GM19193 (cell line): ENCODE measurements around the gene MYBPC1.

Source experiments
- POLR2A ChIP-seq: IDR thresholded peaks from 4 replicates; pipeline ENCODE4 v1.6.1; 2011; ENCODE audit not compliant: insufficient read depth, insufficient read length; ENCODE audit errors: extremely low read depth

MYBPC1 gene, protein sequence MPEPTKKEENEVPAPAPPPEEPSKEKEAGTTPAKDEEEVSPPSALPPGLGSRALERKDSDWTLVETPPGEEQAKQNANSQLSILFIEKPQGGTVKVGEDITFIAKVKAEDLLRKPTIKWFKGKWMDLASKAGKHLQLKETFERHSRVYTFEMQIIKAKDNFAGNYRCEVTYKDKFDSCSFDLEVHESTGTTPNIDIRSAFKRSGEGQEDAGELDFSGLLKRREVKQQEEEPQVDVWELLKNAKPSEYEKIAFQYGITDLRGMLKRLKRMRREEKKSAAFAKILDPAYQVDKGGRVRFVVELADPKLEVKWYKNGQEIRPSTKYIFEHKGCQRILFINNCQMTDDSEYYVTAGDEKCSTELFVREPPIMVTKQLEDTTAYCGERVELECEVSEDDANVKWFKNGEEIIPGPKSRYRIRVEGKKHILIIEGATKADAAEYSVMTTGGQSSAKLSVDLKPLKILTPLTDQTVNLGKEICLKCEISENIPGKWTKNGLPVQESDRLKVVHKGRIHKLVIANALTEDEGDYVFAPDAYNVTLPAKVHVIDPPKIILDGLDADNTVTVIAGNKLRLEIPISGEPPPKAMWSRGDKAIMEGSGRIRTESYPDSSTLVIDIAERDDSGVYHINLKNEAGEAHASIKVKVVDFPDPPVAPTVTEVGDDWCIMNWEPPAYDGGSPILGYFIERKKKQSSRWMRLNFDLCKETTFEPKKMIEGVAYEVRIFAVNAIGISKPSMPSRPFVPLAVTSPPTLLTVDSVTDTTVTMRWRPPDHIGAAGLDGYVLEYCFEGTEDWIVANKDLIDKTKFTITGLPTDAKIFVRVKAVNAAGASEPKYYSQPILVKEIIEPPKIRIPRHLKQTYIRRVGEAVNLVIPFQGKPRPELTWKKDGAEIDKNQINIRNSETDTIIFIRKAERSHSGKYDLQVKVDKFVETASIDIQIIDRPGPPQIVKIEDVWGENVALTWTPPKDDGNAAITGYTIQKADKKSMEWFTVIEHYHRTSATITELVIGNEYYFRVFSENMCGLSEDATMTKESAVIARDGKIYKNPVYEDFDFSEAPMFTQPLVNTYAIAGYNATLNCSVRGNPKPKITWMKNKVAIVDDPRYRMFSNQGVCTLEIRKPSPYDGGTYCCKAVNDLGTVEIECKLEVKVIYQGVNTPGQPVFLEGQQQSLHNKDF

DNA sequence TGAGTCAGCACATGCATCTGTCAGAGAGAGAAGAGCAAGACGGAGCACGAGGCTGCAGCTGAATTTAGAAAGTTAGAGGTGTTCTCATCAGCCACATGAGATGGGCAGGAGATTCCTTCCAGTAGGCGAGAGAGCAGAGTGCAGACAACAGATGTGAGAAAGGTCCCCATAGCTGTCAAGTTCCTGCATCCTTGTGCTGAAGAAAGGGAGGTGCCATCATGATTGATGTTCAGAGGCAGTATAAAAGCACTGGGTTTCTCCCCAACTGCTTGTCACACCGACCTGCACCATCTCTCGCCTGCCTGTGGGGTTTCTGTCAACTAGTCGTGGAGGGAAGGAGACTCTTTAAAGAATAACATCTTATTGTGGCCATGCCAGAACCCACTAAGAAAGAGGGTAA lies at the start of gene MYBPC1:
Gene MYBPC1 (plus strand): TSS at position 272 of the 400 bp plus-strand sequence. CDS start 100 bp downstream, at position 372.
- TF ChIP-seq POLR2A = no peak

DNA sequence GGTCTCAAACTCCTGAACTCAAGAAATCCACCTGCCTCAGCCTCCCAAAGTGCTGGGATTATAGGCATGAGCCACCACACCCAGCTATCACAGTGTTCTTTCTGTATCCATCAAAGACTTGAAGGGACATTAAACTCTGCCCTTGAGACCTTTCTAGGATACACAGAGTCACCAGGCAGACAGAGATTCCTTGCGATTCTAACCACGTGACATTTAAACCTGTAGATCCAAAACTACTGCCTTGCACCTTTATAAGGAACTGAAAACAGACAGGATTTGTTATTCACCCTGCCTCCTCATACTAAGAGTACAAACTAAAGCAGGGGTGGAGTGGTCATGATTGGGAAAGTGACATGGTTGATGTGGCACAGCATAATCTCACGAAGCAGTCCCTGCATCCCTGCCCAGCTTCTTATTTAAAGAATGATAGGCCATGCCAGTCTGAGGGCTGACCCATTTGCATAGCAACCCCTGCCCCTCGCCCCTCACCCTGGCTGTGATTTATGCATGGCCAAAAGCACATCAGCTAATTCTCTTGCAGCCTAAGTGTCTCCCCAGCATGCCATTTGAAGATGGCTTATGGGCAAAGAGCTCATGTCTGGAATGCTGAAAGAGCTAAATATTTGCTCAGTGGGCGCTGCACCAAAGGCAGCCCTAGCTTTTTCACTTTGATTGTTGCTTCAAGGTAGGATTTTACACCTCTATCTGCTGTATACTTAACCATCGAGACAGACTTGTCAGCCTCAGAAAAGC lies 43.2 kb upstream of the MYBPC1 start:
- no peak for TF ChIP-seq POLR2A

DNA sequence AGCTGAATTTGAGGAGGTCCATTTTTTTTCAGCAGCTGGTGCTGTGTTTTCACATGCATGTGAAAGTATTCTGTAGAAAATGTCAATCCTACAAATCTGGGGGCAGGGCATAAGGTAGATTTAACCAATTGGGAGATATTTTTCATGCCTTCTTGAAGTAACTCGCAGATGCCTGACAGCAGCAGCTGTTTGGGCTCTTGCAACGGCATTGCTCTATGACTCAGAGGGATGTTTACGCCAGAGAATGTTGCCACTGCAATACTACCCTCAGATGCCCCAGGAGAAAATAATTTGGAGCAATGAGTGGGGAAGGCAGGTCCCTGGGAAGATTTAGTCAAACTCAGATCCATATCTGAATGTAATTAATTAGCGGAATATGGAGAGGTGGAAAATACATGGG lies 42.5 kb upstream of the MYBPC1 start:
- TF ChIP-seq POLR2A = no peak

DNA sequence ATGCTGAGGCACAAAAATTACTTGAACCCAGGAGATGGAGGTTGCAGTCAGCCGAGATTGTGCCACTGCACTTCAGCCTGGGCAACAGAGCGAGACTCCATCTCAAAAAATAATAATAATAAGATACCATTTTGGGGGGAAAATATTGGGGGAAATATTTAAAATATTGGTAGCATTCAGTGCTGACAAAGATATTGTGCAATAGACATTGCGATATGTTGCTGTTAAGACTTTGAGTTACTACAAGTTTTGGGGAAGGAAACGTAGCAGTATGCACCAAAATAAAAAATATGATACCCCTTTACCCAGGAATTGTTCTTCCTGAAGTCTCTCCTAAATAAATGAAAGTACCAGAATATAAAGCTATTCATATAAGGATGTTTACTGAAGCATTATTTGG lies 37.7 kb upstream of the MYBPC1 start:
- TF ChIP-seq POLR2A = no peak

DNA sequence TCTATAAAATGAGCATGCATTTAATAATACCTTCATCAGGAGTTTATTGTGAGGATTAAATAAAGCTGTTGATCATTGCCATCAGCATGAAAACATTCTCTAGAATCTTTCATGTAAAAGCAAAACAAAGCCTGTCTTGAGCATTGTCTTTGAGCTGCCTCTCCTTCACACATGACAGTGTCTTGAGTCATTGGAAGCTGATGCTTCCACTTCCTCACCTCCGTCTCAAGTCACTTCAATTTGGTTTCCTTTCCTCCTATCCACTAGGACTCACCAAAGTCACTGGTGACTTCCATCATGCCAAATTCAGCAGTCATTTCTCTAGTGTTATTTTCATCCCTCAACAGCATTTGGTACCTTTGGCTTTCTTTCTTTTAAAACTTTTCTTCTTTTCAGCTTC lies 31.6 kb upstream of the MYBPC1 start:
- TF ChIP-seq POLR2A = no peak

DNA sequence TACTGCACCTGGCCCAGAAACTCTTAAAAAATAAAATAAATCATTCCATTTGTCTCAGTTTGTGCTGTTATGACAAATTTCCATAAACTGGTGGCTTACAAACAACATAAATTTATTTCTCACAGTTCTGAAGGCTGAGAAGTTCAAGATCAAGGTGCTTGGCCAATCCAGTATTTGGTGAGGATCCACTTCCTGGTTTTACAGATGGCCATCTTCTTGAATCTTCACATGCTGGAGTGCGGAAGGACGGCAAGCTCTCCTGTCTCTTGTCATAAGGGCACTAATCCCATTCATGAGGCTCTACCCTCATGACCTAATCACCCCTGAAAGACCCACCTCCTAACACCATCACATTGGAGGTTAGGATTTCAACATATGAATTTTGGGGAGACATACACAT lies 29.9 kb upstream of the MYBPC1 start:
- TF ChIP-seq POLR2A = no peak

DNA sequence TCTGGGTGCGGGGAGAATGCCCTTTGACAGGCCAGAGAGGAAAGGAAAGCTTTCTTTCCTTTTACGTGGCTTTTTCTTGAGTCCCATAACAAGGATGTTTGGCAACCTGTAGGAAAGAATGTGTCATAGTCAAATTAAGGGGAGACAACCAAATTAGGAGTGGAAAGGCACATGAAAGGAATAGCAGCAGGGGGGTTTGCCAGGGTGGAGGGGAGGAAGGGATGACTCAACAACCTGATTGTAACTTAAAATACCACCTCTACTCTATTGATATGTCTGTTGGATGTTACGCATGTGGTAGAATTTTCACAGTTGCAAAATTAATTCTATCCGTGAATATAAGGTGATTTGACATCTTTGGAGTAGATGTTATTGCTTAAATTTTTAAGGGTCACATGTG lies 28.5 kb upstream of the MYBPC1 start:
- no peak for TF ChIP-seq POLR2A

DNA sequence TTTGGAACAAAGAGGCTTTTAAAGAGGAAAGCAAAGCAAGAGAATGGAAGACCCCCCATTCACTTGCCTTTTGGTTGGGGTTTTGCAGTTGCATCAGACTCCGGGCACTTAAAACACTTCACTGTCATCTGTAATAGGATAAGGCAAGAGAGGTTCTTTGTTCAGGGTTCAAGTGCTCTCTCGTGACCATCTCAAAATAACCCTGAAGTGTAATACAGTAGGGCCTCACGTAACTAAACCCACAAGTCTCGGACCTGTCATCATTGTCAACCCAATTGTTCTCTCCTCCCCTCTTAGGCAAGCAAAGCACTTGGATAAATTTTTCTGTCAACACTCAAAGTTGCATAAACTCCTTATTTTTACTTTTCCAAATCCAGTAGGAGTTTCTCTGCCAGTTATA lies 26.9 kb upstream of the MYBPC1 start:
- TF ChIP-seq POLR2A = no peak

DNA sequence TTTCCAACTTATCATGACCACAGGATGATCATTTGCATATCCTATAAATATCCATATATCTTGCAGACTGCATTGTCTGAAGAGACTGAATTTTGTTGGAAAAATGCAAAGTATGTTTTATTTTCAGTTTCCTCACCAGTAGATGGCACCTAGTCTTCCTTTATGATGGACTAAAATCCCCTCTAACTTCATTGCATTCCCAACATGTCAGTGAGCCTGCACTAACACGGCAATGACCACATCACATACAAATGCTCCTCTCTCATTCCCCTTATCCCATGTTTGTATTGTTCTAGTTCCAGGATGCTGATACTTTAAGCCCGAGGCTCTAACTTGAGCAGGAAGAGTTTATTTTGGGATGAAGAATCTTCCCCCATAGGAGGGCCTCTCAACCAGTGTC lies 24.7 kb upstream of the MYBPC1 start:
- no peak for TF ChIP-seq POLR2A

DNA sequence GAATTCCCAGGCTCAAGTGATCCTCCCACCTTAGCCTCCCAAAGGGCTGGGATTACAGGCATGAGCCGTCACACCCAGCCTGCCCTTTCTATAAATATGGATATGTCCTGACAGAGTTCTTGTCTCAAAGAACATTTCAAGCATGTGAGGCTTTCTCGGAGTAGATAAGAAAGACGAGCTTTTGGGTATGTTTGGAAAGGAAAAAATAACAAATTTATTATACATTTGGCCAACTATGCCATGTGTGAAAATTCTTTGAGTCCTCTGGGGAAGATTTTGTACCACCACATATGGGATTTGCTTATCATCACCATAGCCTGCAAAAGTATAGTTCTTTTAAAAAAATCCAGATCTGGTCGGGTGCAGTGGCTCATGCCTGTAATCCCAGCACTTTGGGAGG lies 23.7 kb upstream of the MYBPC1 start:
- no peak for TF ChIP-seq POLR2A

DNA sequence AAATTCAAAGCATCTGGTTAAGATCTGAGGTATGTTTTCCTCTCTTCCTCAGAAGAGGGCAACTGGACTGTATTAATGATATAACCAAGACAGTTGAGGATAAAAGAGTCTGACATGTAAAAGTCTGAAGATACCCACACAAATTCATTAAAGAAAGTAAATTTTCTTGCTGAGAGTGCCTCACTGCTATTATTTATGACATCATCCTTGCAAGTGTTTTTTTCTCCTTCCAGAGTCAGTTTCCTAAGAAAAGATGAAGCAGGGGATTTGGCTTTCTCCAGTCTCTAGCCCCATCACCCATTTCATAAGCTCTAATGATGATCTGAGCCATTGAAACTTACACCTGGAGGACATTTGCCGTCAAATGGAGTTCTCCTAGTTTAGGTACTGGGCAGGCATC lies 21.0 kb upstream of the MYBPC1 start:
- TF ChIP-seq POLR2A = no peak

DNA sequence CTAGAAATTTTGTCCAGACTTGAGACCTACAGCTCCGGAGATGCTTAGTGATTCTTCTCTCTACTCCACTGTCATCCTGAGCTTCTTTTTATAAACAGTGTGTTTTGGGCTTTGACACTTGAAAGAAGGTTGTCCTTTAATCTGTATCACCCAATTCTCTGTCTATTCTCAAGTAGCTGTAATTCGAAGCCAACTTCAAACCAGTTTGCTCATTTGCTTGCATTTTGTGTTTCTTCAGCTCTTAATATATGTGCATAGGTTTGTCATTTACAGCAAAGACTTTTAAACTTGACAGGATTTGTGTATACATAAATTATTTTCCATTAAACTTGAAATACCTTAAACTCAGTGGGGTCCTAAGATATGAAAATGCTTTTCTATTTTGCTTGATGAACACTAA lies 16.4 kb upstream of the MYBPC1 start:
- TF ChIP-seq POLR2A = no peak

DNA sequence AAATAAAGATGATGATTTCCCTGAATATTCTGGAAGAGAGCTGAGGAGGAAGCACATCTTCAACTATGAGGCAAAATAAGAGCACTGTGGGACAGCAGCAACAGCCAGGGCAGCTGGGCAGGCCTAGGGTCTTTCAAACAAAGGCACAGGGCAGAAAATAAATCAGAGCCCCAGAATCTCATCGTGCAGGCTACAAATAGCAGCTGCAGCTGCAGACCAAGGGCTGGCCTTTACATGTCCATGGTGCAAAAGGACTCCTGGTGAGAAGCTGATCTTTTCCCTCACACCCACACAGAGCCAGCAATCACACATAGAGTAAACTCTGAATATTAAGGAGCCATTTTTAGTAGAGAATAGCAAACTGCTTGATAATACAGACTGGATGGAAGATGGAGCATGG lies 13.6 kb upstream of the MYBPC1 start:
- TF ChIP-seq POLR2A = no peak

DNA sequence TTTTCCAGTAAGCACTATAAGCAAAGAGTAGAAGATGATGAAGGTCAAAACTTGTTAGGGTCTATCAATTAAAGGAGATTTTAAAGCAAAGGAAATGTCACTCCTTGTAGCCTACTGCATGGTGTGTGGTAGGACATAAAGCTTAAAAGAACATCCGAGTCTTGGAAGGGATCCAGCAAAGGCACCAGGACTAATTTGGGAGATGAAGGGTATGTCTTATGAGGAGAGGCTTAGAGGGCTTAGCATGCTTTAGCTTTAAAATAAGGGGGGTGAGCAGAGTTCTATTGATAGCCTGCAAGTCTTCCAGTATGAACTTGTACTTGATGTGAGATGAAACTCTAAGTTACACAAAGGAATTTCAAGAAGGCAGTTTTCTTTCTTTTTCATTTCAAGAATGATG lies 11.8 kb upstream of the MYBPC1 start:
- TF ChIP-seq POLR2A = no peak

DNA sequence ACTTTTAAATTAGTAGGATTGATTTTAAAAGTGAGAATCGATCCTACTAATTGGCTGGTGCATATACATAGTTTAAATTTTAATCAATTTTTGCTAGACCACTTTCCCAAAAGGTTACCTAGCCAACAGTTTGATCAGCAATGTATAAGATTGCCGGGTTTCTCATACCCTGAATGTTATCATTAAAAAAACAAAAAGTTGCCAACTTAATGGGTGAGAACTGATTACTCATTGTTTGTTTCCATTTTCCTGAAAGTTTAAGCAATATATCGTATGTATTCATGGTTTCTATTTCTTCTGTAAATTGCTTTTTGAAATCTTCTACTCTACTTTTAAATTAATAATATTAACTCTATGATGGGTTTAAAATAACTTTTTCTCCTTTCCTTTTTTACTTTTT lies 4.4 kb upstream of the MYBPC1 start:
- no peak for TF ChIP-seq POLR2A
